Upper lobe of right lung (tissue), 1 donor: Measurements from ENCODE around the gene DDX41. TPM values are rescaled to one million over a fixed set of nuclear protein-coding genes. Genes with fewer than 3 reads are reported as not detected.

ENCODE experiments used
- ATAC-seq: fragments of 200-7000 bp; cut with Tn5 transposase; one replicate; pipeline ENCODE4 v1.9.1; 2020; ENCODE audit warnings: mild to moderate bottlenecking, moderate library complexity
- DNase-seq: peaks from one replicate; pipeline ENCODE4 v3.0.0-alpha.2; 2020
- H3K27ac ChIP-seq: fragments of 200-600 bp; one replicate; pipeline ENCODE4 v1.8.0; 2022
- H3K27me3 ChIP-seq: fragments of 200-600 bp; one replicate; pipeline ENCODE4 v1.8.0; 2022; ENCODE audit warnings: mild to moderate bottlenecking
- H3K36me3 ChIP-seq: fragments of 200-600 bp; one replicate; pipeline ENCODE4 v1.8.0; 2022
- H3K4me1 ChIP-seq: fragments of 200-600 bp; one replicate; pipeline ENCODE4 v1.8.0; 2022
- H3K4me3 ChIP-seq: fragments of 200-600 bp; one replicate; pipeline ENCODE4 v1.8.0; 2022; ENCODE audit warnings: mild to moderate bottlenecking
- H3K9me3 ChIP-seq: fragments of 200-600 bp; one replicate; pipeline ENCODE4 v1.8.0; 2022
- intact Hi-C: fragments of 100-400 bp; cut with DNase I; formaldehyde crosslinking; loops from one replicate; pipeline ENCODE4 v1.11.0; 2022
- total RNA-seq: library from RNA; stranded (reverse); fragmentation: NEBNext Ultra II Directional; extraction: Animal tissue kit (Norgen Biotek cat#: 25700); gene quantifications from one replicate; pipeline ENCODE4 v1.2.1, GENCODE V29; 2021
- TF ChIP-seq, protein P1 (sequence below): fragments of 200-600 bp; IDR thresholded peaks from one replicate; pipeline ENCODE4 v1.8.0; 2022; ENCODE audit warnings: antibody characterized with exemption
- donor health status: DM: no; HTN: yes; CAD: no; lungs with severe emphysema.

DDX41 gene
- total RNA-seq, 1 donor from 2014 or later: 61.6 TPM

DNA sequence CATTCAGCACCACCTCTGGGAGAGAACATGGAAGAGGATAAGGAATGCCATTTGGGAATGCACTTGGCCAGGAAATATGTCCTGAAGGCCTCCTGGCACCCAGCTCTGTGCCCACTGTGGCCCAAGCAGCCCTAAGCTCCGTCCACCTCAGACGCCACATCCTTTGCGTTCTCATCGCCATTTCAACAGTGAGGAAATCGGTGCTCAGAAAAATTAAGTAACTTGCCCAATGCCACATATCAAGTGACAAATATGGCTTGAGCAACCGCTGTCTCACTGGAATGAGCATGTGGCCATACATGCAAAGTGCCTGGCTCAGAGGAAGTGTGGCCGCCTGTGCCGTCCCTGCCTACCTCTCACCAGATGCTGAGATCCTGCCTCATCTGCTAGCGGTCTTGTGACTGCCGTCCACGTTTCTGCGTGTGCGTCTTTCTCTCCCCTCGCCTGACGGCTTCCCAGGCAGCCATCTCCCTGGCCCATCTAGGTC lies 6.2 kb downstream of the DDX41 start:
- DNase-seq (peak; percentile 85), ATAC-seq (peak; percentile 72)
- H3K27ac ChIP-seq: peak overlapping the region; percentile 87
- TF ChIP-seq, protein P1, sequence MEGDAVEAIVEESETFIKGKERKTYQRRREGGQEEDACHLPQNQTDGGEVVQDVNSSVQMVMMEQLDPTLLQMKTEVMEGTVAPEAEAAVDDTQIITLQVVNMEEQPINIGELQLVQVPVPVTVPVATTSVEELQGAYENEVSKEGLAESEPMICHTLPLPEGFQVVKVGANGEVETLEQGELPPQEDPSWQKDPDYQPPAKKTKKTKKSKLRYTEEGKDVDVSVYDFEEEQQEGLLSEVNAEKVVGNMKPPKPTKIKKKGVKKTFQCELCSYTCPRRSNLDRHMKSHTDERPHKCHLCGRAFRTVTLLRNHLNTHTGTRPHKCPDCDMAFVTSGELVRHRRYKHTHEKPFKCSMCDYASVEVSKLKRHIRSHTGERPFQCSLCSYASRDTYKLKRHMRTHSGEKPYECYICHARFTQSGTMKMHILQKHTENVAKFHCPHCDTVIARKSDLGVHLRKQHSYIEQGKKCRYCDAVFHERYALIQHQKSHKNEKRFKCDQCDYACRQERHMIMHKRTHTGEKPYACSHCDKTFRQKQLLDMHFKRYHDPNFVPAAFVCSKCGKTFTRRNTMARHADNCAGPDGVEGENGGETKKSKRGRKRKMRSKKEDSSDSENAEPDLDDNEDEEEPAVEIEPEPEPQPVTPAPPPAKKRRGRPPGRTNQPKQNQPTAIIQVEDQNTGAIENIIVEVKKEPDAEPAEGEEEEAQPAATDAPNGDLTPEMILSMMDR: no peak
- H3K27me3 ChIP-seq: no peaks in the 10 kb centered on the region
- H3K9me3 ChIP-seq: no peaks in the 10 kb centered on the region
- intact Hi-C loops: no loop called here
- H3K4me3 ChIP-seq: no peak overlapping the region
- H3K4me1 ChIP-seq: peaks cover 4% of the 10 kb centered on the region
- H3K36me3 ChIP-seq: peaks cover 53% of the 10 kb centered on the region

DNA sequence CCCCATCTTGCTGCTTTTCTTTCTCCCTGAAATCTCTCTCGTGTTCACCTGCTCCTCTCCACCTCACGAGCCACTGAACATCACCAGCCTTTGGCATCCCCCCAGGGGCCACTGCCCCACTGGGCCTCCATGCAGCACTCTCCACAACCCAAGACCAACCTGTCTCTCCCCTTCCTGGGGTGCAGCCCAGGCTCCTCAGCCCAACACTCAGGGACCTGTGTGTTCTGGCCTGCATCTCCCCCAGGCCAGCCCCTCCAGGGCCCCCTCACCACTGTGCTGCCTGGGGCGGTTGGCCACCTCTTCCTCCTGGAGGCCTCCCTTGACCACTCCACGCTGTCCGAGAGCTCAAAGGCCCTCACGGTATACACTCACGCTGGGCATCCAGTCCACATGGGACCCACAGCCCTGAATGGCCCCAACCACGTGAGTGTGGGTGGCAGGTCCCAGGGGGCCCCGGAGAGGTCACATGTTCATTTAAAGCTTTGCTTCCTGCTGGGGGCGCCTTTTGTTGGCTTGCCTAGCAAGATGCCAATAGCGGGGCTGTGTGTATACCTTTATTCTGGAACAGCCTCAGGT lies 6.7 kb downstream of the DDX41 start:
- H3K27me3 ChIP-seq: no peaks in the 10 kb centered on the region
- H3K36me3 ChIP-seq: peaks cover 48% of the 10 kb centered on the region
- no peak for DNase-seq
- H3K4me1 ChIP-seq: no peaks in the 10 kb centered on the region
- H3K27ac ChIP-seq: peak overlapping the region; percentile 87
- TF ChIP-seq, protein P1: no peak
- no peaks in the 10 kb centered on the region for H3K9me3 ChIP-seq
- H3K4me3 ChIP-seq: peak overlapping the region; percentile 59
- peak; percentile 12 for ATAC-seq
- intact Hi-C loops: no loop called here

DNA sequence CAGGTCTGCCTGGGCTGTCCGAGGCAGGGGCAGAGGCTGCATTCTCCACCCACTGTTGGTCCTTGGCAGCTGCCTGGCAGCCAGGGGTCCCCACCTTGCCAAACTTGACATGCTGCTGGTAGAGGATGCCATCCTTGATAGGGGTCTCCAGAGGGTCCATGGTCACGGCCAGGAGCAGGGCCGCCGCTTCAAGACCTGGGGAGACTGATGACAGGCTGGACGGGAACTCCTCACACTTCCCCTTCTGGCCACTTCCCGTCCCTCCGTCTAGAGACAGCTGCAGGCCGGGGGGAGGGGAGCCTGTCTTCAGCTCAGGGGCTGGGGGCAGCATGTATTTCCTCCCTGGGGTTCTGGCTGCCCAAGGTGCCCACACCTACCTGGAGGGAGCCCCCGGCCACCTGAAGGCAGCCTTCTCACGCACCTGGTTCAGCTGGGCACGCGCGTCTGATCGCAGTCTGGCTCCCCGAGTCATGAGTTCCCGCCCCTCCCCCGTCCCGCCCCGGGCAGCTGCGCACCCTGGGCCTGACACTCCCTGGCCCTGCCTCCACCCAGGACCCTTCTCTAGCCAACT lies 7.3 kb downstream of the DDX41 start, which contains the start of gene DOK3:
TSS of gene DOK3 (minus strand) at position 446 of the 571 bp plus-strand sequence. CDS start at position 160, 286 bp downstream.
- ATAC-seq: peak; percentile 73
- TF ChIP-seq, protein P1: no peak
- H3K36me3 ChIP-seq: peaks cover 42% of the 10 kb centered on the region
- H3K27me3 ChIP-seq: no peaks in the 10 kb centered on the region
- peak within 1 kb of the TSS; percentile 59 for H3K4me3 ChIP-seq
- no peaks in the 10 kb centered on the region for H3K4me1 ChIP-seq
- peak within 1 kb of the TSS; percentile 87 for H3K27ac ChIP-seq
- no peaks in the 10 kb centered on the region for H3K9me3 ChIP-seq
- DNase-seq: peak; percentile 85
- intact Hi-C loops: no loop called here

DNA sequence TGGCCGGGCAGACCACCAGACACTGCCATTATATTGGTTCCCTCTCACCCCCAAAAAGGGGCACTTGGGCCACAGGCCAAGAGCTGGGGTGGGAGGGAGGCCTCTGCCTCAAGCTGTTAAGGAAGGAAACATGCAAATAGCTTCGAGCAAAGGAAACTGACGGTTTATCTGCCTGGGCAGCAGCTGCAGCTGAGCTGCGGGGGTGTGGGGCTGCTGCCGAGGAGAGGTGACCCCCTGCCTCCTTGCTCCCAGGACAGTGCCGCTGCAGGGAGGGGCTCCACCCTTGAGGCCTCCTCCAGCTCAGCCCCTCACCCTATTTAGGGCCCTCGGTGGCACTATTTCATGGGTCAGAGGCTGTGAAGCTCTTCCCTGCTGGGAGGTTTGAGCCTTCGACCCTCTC lies 7.9 kb downstream of the DDX41 start:
- Histone ChIP-seq H3K27me3 (no peaks in the 10 kb centered on the region), H3K4me1 (no peaks in the 10 kb centered on the region), H3K4me3 (peak overlapping the region; percentile 59), H3K36me3 (peaks cover 36% of the 10 kb centered on the region), H3K9me3 (no peaks in the 10 kb centered on the region), H3K27ac (peak overlapping the region; percentile 87)
- ATAC-seq (no peak), DNase-seq (no peak)
- intact Hi-C loops: no loop called here
- TF ChIP-seq, protein P1: no peak

DNA sequence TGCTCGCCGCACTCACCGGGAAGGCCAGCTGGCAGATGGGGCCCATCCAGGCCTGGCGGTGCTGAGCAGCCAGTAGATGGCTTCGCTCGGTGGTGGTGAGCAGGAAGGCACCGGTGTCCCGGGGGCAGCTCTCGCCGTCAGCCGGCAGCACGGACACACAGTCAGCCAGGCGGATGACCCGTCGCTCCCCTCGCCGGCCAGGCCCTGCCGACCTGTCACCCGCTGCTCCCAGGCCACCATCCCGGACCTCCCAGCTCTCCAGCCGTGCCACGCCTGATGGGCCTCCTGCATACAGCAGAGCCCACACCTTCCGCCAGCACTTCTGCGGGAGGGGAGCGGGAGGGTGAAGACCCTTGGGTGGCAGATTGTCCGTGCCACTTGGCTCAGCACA lies 8.5 kb downstream of the DDX41 start:
- ATAC-seq (no peak), DNase-seq (no peak)
- Histone ChIP-seq H3K27me3 (no peaks in the 10 kb centered on the region), H3K4me1 (no peaks in the 10 kb centered on the region), H3K27ac (peak overlapping the region; percentile 87), H3K36me3 (peaks cover 29% of the 10 kb centered on the region), H3K9me3 (no peaks in the 10 kb centered on the region), H3K4me3 (peak overlapping the region; percentile 59)
- TF ChIP-seq, protein P1: no peak
- intact Hi-C loops: no loop called here
